ENCODE measurements around the gene TRMT44.

TRMT44 gene

DNA sequence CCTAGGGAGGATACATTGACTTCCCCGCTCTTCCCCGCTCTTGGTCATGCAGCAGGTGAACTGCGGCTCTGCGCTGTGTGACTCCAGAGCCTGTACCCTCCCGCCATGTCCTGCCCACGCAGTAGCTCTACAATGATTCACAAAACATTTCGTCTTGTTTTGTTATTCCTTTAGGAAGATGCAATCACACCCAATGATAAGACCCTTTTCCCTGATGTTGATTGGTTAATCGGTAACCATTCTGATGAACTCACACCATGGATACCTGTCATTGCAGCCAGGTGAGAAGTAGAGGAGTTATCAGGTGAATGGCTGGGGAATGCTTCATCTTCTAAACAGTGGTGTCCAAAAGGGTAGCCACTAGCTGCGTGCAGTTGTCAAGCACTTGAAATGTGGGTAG is 23.2 kb downstream of the TRMT44 start:
- Mint-ChIP-seq H3K27ac (no peak overlapping the region), H3K4me3 (no peak overlapping the region), H3K36me3 (ENCODE audit: low read depth) (peaks cover 91% of the 10 kb centered on the region), H3K27me3 (no peaks in the 10 kb centered on the region), H3K4me1 (ENCODE audit: low read depth) (no peaks in the 10 kb centered on the region), H3K9me3 (no peaks in the 10 kb centered on the region)
- no peak for DNase-seq

DNA sequence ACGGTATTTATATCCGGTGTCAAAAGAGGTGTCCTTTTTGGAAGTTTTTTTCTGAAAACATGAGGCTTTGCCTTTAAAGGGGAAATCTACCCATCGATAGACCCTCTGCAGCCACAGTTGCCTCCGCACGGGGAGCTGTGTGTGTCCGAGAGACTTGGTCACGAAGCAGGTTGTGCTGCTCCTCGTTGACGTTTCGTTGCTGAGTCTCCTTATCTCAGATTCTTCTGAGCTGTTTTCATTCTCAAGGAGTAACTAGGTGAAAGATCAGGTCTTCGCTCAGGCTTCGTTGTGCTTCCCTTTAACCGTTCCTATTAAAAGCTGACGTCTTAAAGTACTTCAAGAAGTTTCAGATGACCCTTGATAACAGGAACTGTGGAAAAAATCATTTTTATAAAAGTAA is 23.8 kb downstream of the TRMT44 start:
- no peak overlapping the region for H3K27ac Mint-ChIP-seq
- no peaks in the 10 kb centered on the region for H3K4me1 Mint-ChIP-seq (ENCODE audit: low read depth)
- H3K4me3 Mint-ChIP-seq = no peak overlapping the region
- no peaks in the 10 kb centered on the region for H3K27me3 Mint-ChIP-seq
- DNase-seq = no peak
- H3K9me3 Mint-ChIP-seq = no peaks in the 10 kb centered on the region
- peaks cover 91% of the 10 kb centered on the region for H3K36me3 Mint-ChIP-seq (ENCODE audit: low read depth)

DNA sequence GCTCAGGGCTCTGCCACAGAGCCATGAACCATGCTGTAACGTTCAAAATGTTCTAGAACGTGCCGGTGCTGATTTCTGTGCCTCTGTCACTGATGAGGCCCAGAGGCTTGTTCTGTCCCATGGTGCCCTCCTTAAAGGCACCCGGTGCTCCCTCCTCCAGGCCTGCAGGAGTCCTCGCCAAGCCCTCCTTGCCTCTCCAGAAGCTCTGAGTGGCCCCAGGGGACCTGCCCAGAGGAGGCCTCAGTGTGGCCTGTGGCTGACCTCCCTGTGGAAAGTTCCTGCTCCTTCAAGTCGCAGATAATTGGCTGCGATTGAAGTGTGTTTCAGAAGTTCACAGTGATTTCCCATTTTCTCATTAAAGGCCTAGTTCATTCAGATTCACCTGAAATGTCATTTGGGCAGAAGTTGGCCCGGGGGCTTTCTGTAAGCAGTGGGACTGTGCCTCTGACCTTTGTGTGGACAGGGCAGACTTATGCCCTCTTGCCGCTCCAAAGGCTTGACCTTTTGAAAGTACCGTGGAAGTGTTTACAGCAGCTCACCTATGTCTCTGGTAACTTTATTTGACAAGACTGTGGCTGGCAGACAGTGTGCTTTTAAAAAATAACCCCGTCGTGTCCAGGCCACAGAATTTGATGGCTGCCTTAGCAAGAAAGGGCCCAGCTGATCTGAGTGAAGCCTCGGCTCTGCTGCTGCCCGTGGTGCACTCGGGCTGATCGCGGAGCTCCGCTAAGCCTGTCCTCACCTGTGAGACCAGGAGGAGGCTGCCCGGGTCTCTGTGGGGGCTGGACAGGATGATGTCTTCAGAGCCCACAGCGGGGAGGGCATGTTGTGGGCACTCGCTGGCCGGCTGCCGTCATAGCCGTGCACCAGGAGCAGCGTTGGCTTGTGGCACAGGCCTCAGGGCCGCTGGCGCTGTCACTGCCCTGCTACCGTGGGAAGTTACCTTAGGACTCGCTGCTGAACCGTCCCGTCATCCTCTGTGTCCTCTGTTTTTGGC is 25.3 kb downstream of the TRMT44 start:
- Mint-ChIP-seq H3K36me3 (ENCODE audit: low read depth) (peaks cover 91% of the 10 kb centered on the region), H3K4me1 (ENCODE audit: low read depth) (no peaks in the 10 kb centered on the region), H3K4me3 (no peak overlapping the region), H3K9me3 (no peaks in the 10 kb centered on the region), H3K27ac (no peak overlapping the region), H3K27me3 (no peaks in the 10 kb centered on the region)
- no peak for DNase-seq

DNA sequence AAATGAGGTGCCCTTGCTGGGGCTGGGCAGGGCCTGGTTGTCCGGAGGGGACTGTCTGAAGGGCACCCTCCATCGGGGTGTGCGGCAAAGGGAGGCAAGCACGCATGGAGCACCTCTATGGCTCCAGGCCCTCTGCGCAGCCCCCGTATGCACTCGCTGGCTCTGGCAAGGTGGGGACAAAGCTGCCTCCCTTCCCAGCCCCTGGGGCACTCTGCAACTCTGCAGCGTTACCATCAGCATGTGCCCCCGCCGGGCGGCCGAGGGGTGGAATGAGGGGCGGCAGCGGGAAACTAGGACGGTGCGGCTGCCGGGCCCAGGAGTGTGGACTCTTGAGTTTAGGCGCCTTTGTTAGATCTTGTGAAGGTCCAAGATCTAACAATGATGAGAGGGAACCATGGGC is 26.4 kb downstream of the TRMT44 start:
- no peak overlapping the region for H3K4me3 Mint-ChIP-seq
- no peaks in the 10 kb centered on the region for H3K27me3 Mint-ChIP-seq
- H3K4me1 Mint-ChIP-seq (ENCODE audit: low read depth) = no peaks in the 10 kb centered on the region
- peaks cover 89% of the 10 kb centered on the region for H3K36me3 Mint-ChIP-seq (ENCODE audit: low read depth)
- DNase-seq = no peak
- no peaks in the 10 kb centered on the region for H3K9me3 Mint-ChIP-seq
- no peak overlapping the region for H3K27ac Mint-ChIP-seq

DNA sequence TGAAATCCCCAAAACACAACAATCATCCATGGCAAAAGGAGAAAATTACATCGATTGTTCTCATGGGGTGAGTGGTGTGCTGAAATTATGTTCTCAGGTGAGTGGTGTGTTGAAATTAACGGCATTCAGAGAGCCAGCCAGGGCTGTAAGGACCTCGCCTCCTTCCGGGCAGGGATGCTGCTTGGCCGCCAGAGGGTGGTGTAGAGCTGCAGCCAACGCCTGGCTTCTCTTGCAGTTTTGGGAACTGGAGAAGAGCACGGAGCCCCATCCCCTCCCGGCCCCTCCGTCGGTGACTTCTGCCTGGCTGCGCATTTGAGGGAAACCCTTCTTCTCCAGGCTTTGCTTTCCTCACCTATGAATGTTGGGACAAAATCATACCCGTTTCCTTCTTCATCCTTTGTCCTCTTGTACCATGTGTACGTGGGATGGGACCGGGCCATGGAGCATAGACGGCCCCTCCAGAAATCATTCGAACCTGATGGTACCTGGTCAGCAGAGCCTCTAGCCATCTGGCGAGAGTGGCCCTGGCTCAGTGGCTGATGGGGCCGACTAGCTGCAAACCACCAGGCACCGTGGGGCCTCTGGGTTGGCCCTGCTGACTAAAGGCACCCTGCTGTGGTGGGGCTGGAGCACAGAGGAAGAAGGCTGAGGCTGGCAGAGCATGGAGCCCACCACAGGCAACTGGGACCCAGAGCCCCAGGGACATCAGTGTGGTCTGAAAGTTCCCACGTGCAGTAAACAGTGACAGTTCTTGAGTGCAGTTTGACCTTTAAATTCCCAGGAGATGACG is 28.4 kb downstream of the TRMT44 start:
- H3K36me3 Mint-ChIP-seq (ENCODE audit: low read depth) = peaks cover 90% of the 10 kb centered on the region
- no peak overlapping the region for H3K27ac Mint-ChIP-seq
- no peaks in the 10 kb centered on the region for H3K4me1 Mint-ChIP-seq (ENCODE audit: low read depth)
- H3K4me3 Mint-ChIP-seq = no peak overlapping the region
- peak; percentile 64 for DNase-seq
- H3K27me3 Mint-ChIP-seq = no peaks in the 10 kb centered on the region
- H3K9me3 Mint-ChIP-seq = no peaks in the 10 kb centered on the region

DNA sequence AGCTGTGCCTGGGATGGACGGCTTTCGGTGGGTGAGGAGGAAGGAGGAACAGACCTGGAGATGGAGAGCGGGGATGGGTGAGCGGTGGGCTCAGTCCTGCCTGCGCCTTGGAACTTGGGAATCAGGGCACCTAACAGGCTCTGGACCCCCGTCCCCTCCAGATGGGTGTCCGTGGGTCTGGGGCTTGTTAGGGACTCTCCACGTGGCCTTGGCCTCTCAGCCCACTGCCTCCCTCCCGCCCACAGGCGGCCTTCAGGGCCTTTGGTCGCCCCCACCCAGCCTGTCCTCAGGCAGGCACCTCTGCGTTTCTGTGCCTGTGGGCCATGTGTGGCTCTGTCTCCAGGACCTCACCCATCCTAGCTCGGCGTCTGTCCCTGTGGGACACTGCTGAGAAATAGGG is 29.0 kb downstream of the TRMT44 start:
- peaks cover 89% of the 10 kb centered on the region for H3K36me3 Mint-ChIP-seq (ENCODE audit: low read depth)
- H3K4me3 Mint-ChIP-seq = no peak overlapping the region
- no peaks in the 10 kb centered on the region for H3K27me3 Mint-ChIP-seq
- no peaks in the 10 kb centered on the region for H3K9me3 Mint-ChIP-seq
- DNase-seq = no peak
- H3K27ac Mint-ChIP-seq = no peak overlapping the region
- no peaks in the 10 kb centered on the region for H3K4me1 Mint-ChIP-seq (ENCODE audit: low read depth)

DNA sequence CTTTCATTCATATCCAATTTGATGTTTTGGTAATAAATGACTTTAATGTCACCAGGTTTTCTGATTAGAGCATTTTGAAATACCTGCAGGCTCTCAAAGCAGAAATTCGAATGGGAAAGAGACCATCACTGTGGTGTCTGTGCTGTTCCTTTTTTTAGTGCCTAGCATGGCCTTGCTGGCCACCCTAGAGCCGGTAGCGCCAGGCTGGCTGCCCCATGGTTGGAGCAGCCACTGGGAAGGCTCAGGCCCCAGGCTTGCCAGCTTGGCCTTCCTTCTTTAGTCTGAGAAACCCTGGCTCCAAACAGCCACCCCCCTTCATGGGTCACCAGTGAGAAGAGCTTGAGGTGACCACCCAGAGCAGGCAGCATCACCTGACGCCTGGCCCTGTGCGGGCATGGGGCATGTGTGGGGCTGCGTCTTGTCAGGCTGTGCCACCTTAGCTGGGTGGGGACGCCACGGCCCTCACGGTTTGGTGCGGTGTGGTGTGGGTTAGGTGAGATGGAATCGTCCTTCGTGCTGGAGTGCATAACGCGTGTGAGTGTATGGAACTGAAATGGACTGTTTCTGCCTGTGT is 30.0 kb downstream of the TRMT44 start:
- no peak overlapping the region for H3K27ac Mint-ChIP-seq
- no peaks in the 10 kb centered on the region for H3K27me3 Mint-ChIP-seq
- H3K4me1 Mint-ChIP-seq (ENCODE audit: low read depth) = no peaks in the 10 kb centered on the region
- no peak overlapping the region for H3K4me3 Mint-ChIP-seq
- no peaks in the 10 kb centered on the region for H3K9me3 Mint-ChIP-seq
- H3K36me3 Mint-ChIP-seq (ENCODE audit: low read depth) = peaks cover 85% of the 10 kb centered on the region
- DNase-seq = no peak

DNA sequence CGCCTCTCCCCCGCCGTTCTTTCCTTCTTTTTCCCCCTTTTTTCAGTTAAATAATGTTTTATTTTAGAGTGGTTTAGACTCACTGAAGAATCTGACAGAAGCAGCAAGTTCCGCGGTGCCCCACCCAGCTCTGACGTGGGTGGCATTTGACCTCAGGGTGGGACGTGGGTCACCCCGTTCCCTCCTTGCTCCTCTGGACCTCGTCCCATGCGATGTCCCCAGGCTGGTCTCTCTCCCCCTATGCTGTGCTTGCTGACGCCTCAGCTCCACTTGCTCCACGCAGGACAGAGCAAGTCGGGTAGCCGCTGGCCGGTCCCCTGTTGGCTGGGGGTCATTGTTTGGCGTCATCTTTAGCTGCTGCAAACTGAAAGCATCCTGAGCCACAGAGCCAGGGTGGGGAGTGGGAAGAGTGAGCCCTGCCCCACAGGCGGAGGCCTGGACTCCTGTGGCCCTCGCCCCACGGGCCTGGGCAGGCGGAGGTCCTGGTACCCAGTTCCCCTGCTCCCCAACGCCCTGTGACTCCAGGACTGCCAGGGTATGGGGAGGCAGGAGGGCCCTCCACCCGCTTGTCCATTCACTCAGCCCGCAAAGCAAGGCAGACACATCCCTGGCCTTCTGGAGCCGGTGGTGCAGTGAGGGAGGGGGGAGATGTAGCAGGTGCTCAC is 30.8 kb downstream of the TRMT44 start:
- H3K4me3 Mint-ChIP-seq = no peak overlapping the region
- no peaks in the 10 kb centered on the region for H3K4me1 Mint-ChIP-seq (ENCODE audit: low read depth)
- H3K27me3 Mint-ChIP-seq = no peaks in the 10 kb centered on the region
- H3K27ac Mint-ChIP-seq = no peak overlapping the region
- no peaks in the 10 kb centered on the region for H3K9me3 Mint-ChIP-seq
- peaks cover 85% of the 10 kb centered on the region for H3K36me3 Mint-ChIP-seq (ENCODE audit: low read depth)
- DNase-seq = no peak

DNA sequence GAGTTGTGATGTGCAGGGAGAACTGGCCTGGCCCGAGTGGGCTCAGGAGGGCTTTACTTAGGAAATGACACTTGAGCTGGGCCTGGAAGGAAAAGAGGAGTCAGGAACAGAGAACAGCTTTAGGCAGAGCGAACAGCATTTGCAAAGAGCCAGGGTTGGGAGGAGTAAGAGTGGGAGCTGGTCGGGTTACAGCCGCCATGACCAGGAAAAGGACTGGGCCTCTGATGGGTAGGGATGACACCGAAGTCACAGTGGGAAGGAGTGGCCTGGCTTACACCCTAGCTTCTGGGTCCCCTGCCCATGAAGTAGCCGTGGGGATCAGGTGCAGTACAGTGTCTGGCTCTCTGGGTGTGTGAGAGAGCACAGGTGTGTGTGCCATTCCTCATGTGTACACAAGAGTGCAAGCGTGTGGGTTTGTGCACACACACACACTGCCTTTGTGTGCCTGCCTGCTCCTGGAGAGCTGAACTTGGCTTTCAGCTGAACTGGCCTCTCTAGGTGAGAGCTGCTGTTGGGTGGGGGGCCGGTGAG is 31.6 kb downstream of the TRMT44 start:
- no peak for DNase-seq
- Mint-ChIP-seq H3K27ac (no peak overlapping the region), H3K27me3 (no peaks in the 10 kb centered on the region), H3K4me1 (ENCODE audit: low read depth) (no peaks in the 10 kb centered on the region), H3K36me3 (ENCODE audit: low read depth) (peaks cover 85% of the 10 kb centered on the region), H3K4me3 (no peak overlapping the region), H3K9me3 (no peaks in the 10 kb centered on the region)

DNA sequence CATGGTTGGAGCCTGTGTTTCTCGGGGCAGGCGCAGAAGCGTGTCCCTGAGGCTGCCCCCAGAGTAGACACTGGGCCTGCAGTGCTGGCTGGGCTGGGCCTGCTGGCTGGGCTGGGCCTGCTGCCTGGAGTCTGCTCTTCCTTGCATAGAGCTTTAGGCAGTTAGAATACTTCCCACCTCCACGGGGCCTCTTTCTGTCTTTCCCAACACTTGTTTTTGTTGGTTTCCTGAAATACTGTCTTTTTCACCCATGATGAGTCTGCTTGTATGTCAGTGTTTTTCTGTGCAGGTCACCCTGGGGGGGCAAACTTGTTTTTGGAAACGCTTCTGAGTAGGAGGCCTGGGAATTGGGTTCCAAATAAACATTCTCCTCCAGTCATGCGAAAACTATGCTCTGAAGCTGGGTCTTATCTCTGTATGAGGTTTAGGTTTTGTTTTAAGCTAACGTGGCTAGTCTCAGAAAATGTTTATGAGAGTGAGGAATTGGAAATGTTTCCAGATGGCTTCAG is 32.2 kb downstream of the TRMT44 start:
- no peaks in the 10 kb centered on the region for H3K27me3 Mint-ChIP-seq
- no peaks in the 10 kb centered on the region for H3K4me1 Mint-ChIP-seq (ENCODE audit: low read depth)
- no peaks in the 10 kb centered on the region for H3K9me3 Mint-ChIP-seq
- no peak for DNase-seq
- H3K4me3 Mint-ChIP-seq = no peak overlapping the region
- no peak overlapping the region for H3K27ac Mint-ChIP-seq
- H3K36me3 Mint-ChIP-seq (ENCODE audit: low read depth) = peaks cover 84% of the 10 kb centered on the region

DNA sequence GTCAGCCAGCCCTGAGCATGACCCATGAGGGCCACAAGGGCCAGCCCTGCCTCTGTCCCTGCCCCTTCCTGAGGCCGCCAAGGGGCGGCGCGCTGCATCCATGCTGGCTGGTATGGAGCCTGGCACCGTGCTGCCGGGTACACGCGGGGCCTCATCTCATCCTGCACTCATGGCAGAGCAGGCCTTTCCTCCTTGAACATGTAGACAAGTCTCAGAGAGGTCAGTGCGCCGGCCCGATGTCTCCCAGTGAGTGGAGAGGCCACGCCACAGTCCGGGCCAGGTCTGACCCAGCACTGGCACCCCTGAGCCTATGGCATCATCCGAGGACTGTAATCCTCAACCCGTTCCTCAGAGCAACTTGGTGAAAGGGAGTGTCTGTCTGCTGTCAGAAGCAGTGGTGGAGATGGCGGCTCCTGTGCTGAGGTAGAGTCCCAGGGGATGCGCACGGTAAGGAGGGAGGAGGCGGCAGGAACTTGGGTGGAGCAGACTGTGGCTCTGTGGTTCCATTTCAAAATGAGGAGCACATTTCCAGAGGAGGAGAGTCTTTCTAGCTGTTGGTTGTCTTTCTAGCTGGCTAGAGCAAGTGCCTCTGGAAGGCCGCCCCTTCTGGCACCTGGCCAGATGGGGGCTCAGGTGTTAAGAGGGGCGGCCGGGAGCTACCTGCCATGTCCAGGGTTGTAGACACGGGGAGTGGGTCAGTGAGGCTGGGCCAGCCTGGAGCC is 32.8 kb downstream of the TRMT44 start:
- H3K4me3 Mint-ChIP-seq = no peak overlapping the region
- no peak for DNase-seq
- no peak overlapping the region for H3K27ac Mint-ChIP-seq
- no peaks in the 10 kb centered on the region for H3K4me1 Mint-ChIP-seq (ENCODE audit: low read depth)
- H3K27me3 Mint-ChIP-seq = no peaks in the 10 kb centered on the region
- peaks cover 82% of the 10 kb centered on the region for H3K36me3 Mint-ChIP-seq (ENCODE audit: low read depth)
- no peaks in the 10 kb centered on the region for H3K9me3 Mint-ChIP-seq

DNA sequence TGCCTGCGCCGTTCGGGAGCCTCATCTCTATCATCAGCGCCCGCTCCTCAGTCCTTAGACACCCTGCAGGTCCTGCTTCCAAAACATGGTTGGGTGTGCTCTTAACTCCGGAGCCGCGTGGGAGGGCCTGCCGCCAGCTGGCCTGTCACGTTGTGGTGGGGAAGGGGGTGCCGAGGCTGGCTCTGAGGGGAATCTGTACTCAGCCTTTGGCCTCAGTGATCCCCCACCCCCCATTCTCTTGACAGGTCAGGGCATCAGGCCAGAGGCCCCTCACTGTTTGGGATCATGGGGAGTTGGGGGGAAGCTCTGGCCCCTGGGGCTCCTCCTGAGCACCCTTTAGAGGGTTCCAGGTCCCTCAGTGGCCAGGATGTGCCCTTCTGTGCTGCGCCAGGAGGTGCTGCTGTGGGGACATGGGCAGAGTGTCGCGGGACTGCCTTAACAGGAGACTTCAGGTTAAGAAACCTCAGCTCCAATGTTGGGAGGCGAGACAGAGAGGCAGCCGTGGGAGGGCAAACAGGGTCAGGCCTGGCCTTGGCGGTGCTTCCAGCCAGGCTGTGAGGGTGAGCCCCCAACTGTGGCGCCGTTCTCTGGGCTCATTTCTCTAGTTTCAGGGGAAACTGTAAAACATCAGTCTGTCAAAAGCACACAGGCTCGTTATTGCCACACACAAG is 33.5 kb downstream of the TRMT44 start:
- peaks cover 81% of the 10 kb centered on the region for H3K36me3 Mint-ChIP-seq (ENCODE audit: low read depth)
- peak overlapping the region; percentile 18 for H3K27ac Mint-ChIP-seq
- no peaks in the 10 kb centered on the region for H3K27me3 Mint-ChIP-seq
- no peaks in the 10 kb centered on the region for H3K9me3 Mint-ChIP-seq
- no peak overlapping the region for H3K4me3 Mint-ChIP-seq
- no peak for DNase-seq
- no peaks in the 10 kb centered on the region for H3K4me1 Mint-ChIP-seq (ENCODE audit: low read depth)

DNA sequence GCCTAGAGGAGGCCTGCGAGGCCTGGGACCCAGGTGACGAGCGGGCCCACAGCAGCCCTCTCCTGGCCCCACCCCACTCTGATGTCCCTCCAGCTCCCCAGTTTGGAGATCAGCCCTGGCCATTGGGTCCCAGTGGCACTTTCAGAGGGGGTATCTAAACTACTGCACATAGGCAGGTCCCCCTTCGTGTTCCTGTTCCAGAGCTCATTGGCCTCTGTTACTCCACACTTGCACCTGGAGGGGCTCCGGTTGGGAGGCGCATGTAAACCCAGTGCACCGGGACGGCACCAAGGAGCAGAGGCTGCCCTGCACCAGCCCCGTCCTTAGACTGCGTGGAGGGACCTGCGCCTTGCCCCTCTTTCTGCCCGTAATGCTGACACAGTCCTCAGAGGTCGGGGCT is 34.3 kb downstream of the TRMT44 start:
- Mint-ChIP-seq H3K27ac (no peak overlapping the region), H3K36me3 (ENCODE audit: low read depth) (peaks cover 78% of the 10 kb centered on the region), H3K4me1 (ENCODE audit: low read depth) (no peaks in the 10 kb centered on the region), H3K4me3 (no peak overlapping the region), H3K27me3 (no peaks in the 10 kb centered on the region), H3K9me3 (no peaks in the 10 kb centered on the region)
- no peak for DNase-seq
